Neural progenitor cell (in vitro differentiated cells): ENCODE measurements around the gene LYPLA2. TPM values are rescaled to one million over a fixed set of nuclear protein-coding genes. Genes with fewer than 3 reads are reported as not detected.

Experiments used
- DNase-seq: peaks from one replicate; pipeline ENCODE4 v3.0.0-alpha.2; 2016; ENCODE audit warnings: low spot score
- H2AFZ ChIP-seq: fragments of 200-600 bp; sonication (generic); replicated peaks from 2 replicates; pipeline ENCODE4 v1.6.1; 2016; ENCODE audit warnings: antibody characterized with exemption
- H3F3A ChIP-seq: fragments of 200-600 bp; sonication (generic); 2 replicates; pipeline ENCODE4 v1.6.1; 2016; ENCODE audit warnings: antibody characterized with exemption, low read depth
- H3K27ac ChIP-seq: fragments of 200-600 bp; sonication (generic); 2 replicates; pipeline ENCODE4 v1.5.1; 2016; ENCODE audit warnings: mild to moderate bottlenecking
- H3K27me3 ChIP-seq: fragments of 200-600 bp; sonication (generic); 2 replicates; pipeline ENCODE4 v1.6.1; 2016; ENCODE audit warnings: mild to moderate bottlenecking, moderate library complexity
- H3K36me3 ChIP-seq: fragments of 200-600 bp; sonication (generic); 2 replicates; pipeline ENCODE4 v1.5.1; 2016
- H3K4me1 ChIP-seq: fragments of 200-600 bp; sonication (generic); 2 replicates; pipeline ENCODE4 v1.6.1; 2016; ENCODE audit warnings: mixed run types
- H3K4me2 ChIP-seq: fragments of 200-600 bp; sonication (generic); 2 replicates; pipeline ENCODE4 v1.6.1; 2016
- H3K4me3 ChIP-seq: fragments of 200-600 bp; sonication (generic); 2 replicates; pipeline ENCODE4 v1.5.1; 2016
- H3K79me2 ChIP-seq: fragments of 200-600 bp; sonication (generic); 2 replicates; pipeline ENCODE4 v1.6.1; 2016; ENCODE audit warnings: low read depth
- H3K9ac ChIP-seq: fragments of 200-600 bp; sonication (generic); 2 replicates; pipeline ENCODE4 v1.6.1; 2016
- H3K9me3 ChIP-seq: fragments of 200-600 bp; sonication (generic); 2 replicates; pipeline ENCODE4 v1.5.1; 2016; ENCODE audit warnings: low read depth
- H4K20me1 ChIP-seq: fragments of 200-600 bp; sonication (generic); 2 replicates; pipeline ENCODE4 v1.6.1; 2016; ENCODE audit warnings: low read depth
- H3K27ac Mint-ChIP-seq: 3 replicates; pipeline ENCODE4 v1.8.0; 2021; ENCODE audit warnings: mixed read lengths
- H3K27me3 Mint-ChIP-seq: 2 replicates; pipeline ENCODE4 v1.8.0; 2022; ENCODE audit warnings: low read depth, mild to moderate bottlenecking, inconsistent platforms, moderate library complexity, mixed read lengths; ENCODE audit not compliant: insufficient read depth
- H3K36me3 Mint-ChIP-seq: 3 replicates; pipeline ENCODE4 v1.8.0; 2021; ENCODE audit warnings: mixed read lengths
- H3K4me1 Mint-ChIP-seq: 3 replicates; pipeline ENCODE4 v1.8.0; 2021; ENCODE audit warnings: mixed read lengths
- H3K4me3 Mint-ChIP-seq: 3 replicates; pipeline ENCODE4 v1.8.0; 2021; ENCODE audit warnings: mild to moderate bottlenecking, moderate library complexity, mixed read lengths
- H3K9me3 Mint-ChIP-seq: 3 replicates; pipeline ENCODE4 v1.8.0; 2020; ENCODE audit warnings: mixed read lengths
- CTCF ChIP-seq: fragments of 200-600 bp; sonication (generic); IDR thresholded peaks from 2 replicates; pipeline ENCODE4 v1.5.1; 2017; ENCODE audit warnings: antibody characterized with exemption, mild to moderate bottlenecking
- EZH2 ChIP-seq: fragments of 200-600 bp; sonication (generic); IDR thresholded peaks from 2 replicates; pipeline ENCODE4 v1.6.1; 2017; ENCODE audit warnings: antibody characterized with exemption, mild to moderate bottlenecking, moderate library complexity
- EZH2phosphoT487 ChIP-seq: fragments of 200-600 bp; sonication (generic); IDR thresholded peaks from 2 replicates; pipeline ENCODE4 v1.6.1; 2017; ENCODE audit warnings: antibody characterized with exemption
- total RNA-seq: library from RNA; depleted of rRNA; stranded (reverse); fragments of >200 nt; gene quantifications from 2 replicates; pipeline ENCODE4 v1.2.3, GENCODE V29; 2015; ENCODE audit warnings: low replicate concordance

Gene LYPLA2
- total RNA-seq, 1 donor from 2014 or later, result 41.8 TPM

GRCh38 chr1:23743287-23744152 is 47.4 kb upstream of the LYPLA2 start, which contains the start of gene ELOA:
Gene ELOA, plus strand, starts transcription at chr1:23743471. Its CDS starts 33 bp downstream, at chr1:23743504.
- H3K79me2 ChIP-seq, result peaks cover 52% of the 10 kb centered on the region
- H3K27me3 Mint-ChIP-seq, result peaks cover 5% of the 10 kb centered on the region

GRCh38 chr1:23745515-23745914 is 45.4 kb upstream of the LYPLA2 start:
- Histone ChIP-seq H3K4me2 (no peak overlapping the region), H3K4me1 (peaks cover 10% of the 10 kb centered on the region)

More at GRCh38 chr1:23743287-23744152, 47.4 kb upstream of the LYPLA2 start, which contains the start of gene ELOA:
- Mint-ChIP-seq H3K9me3 (no peaks in the 10 kb centered on the region), H3K4me3 (peak within 1 kb of the TSS; percentile 95), H3K4me1 (peaks cover 29% of the 10 kb centered on the region), H3K27ac (no peak within 1 kb of the TSS), H3K36me3 (peaks cover 8% of the 10 kb centered on the region)
- H3K27me3 ChIP-seq, result no peaks in the 10 kb centered on the region
- peak within 1 kb of the TSS; percentile 96 for H3K4me3 ChIP-seq
- DNase-seq, result peak; percentile 91
- H3K4me2 ChIP-seq, result peak within 1 kb of the TSS; percentile 83
- H2AFZ ChIP-seq, result peak within 1 kb of the TSS; percentile 59
- peaks cover 27% of the 10 kb centered on the region for H3F3A ChIP-seq
- H4K20me1 ChIP-seq, result peaks cover 45% of the 10 kb centered on the region
- TF ChIP-seq EZH2phosphoT487 (no peak), CTCF (no peak), EZH2 (no peak)
- H3K9me3 ChIP-seq, result no peaks in the 10 kb centered on the region
- H3K27ac ChIP-seq, result no peak within 1 kb of the TSS
- no peaks in the 10 kb centered on the region for H3K36me3 ChIP-seq
- peak within 1 kb of the TSS; percentile 35 for H3K9ac ChIP-seq
- peaks cover 10% of the 10 kb centered on the region for H3K4me1 ChIP-seq

GRCh38 chr1:23748016-23748415 is 42.9 kb upstream of the LYPLA2 start:
- H3K27ac Mint-ChIP-seq, result no peak overlapping the region
- no peak for DNase-seq
- Histone ChIP-seq H4K20me1 (peaks cover 57% of the 10 kb centered on the region), H3K4me3 (no peak overlapping the region), H3F3A (peaks cover 32% of the 10 kb centered on the region), H3K4me2 (no peak overlapping the region), H2AFZ (no peak overlapping the region), H3K4me1 (peaks cover 7% of the 10 kb centered on the region), H3K27ac (no peak overlapping the region), H3K9ac (no peak overlapping the region), H3K36me3 (peaks cover 11% of the 10 kb centered on the region), H3K27me3 (no peaks in the 10 kb centered on the region), H3K79me2 (peaks cover 80% of the 10 kb centered on the region), H3K9me3 (no peaks in the 10 kb centered on the region)
- peaks cover 19% of the 10 kb centered on the region for H3K4me1 Mint-ChIP-seq
- TF ChIP-seq EZH2phosphoT487 (no peak), EZH2 (no peak), CTCF (no peak)
- peaks cover 5% of the 10 kb centered on the region for H3K27me3 Mint-ChIP-seq
- no peaks in the 10 kb centered on the region for H3K9me3 Mint-ChIP-seq
- peaks cover 19% of the 10 kb centered on the region for H3K36me3 Mint-ChIP-seq
- no peak overlapping the region for H3K4me3 Mint-ChIP-seq

More at GRCh38 chr1:23745515-23745914, 45.4 kb upstream of the LYPLA2 start:
- Mint-ChIP-seq H3K27me3 (peaks cover 5% of the 10 kb centered on the region), H3K36me3 (peaks cover 8% of the 10 kb centered on the region), H3K4me1 (peaks cover 29% of the 10 kb centered on the region), H3K9me3 (no peaks in the 10 kb centered on the region), H3K4me3 (peak overlapping the region; percentile 95), H3K27ac (no peak overlapping the region)
- peaks cover 40% of the 10 kb centered on the region for H3F3A ChIP-seq
- peaks cover 65% of the 10 kb centered on the region for H3K79me2 ChIP-seq
- H2AFZ ChIP-seq, result no peak overlapping the region
- H3K4me3 ChIP-seq, result peak overlapping the region; percentile 96
- no peak overlapping the region for H3K27ac ChIP-seq
- H3K9me3 ChIP-seq, result no peaks in the 10 kb centered on the region
- H3K9ac ChIP-seq, result no peak overlapping the region
- TF ChIP-seq CTCF (peak; percentile 42), EZH2 (no peak)
- H4K20me1 ChIP-seq, result peaks cover 51% of the 10 kb centered on the region
- peak; percentile 15 for DNase-seq
- H3K36me3 ChIP-seq, result peaks cover 3% of the 10 kb centered on the region
- H3K27me3 ChIP-seq, result no peaks in the 10 kb centered on the region
